Neural progenitor cell (in vitro differentiated cells): Measurements from ENCODE around the gene NBPF11.
"Not testable (repeated sequence)": the region's sequence is repeated elsewhere in the genome, so short reads cannot be mapped to it uniquely, and the experiment has no call there.

Experiments used
- CTCF ChIP-seq: fragments of 200-600 bp; sonication (generic); IDR thresholded peaks from 2 replicates; pipeline ENCODE4 v1.5.1; 2017; ENCODE audit warnings: antibody characterized with exemption, mild to moderate bottlenecking
- EZH2 ChIP-seq: fragments of 200-600 bp; sonication (generic); IDR thresholded peaks from 2 replicates; pipeline ENCODE4 v1.6.1; 2017; ENCODE audit warnings: antibody characterized with exemption, mild to moderate bottlenecking, moderate library complexity
- EZH2phosphoT487 ChIP-seq: fragments of 200-600 bp; sonication (generic); IDR thresholded peaks from 2 replicates; pipeline ENCODE4 v1.6.1; 2017; ENCODE audit warnings: antibody characterized with exemption

- TF ChIP-seq CTCF, EZH2, EZH2phosphoT487: not testable (repeated sequence)
Observed at GRCh38 chr1:148078632-148079519, 73.2 kb downstream of the NBPF11 start.
